GM12864 (cell line): ENCODE measurements around the gene ABCF2.

Experiments used
- DNase-seq: peaks from one replicate; pipeline ENCODE4 v3.0.0-alpha.2; 2011; ENCODE audit warnings: low read depth
- H3K4me3 ChIP-seq: 2 replicates; pipeline ENCODE4 v1.5.1; 2011; ENCODE audit warnings: mild to moderate bottlenecking, low read depth, low read length, control low read depth
- CTCF ChIP-seq: IDR thresholded peaks from 2 replicates; pipeline ENCODE4 v1.5.1; 2011; ENCODE audit warnings: low read depth, mild to moderate bottlenecking, moderate library complexity, low read length, control low read depth, inconsistent platforms; ENCODE audit errors: missing control alignments

The ABCF2 gene

GRCh38 chr7:151186640-151187408, 40.2 kb downstream of the ABCF2 start, which contains the start of gene ASB10:
TSS of gene ASB10 (minus strand) at chr7:151187250. CDS start at chr7:151187130, 120 bp downstream.
- H3K4me3 ChIP-seq = no peak within 1 kb of the TSS
- no peak for DNase-seq
- TF ChIP-seq CTCF = no peak

GRCh38 chr7:151185762-151186639, 41.0 kb downstream of the ABCF2 start:
- TF ChIP-seq CTCF = no peak
- H3K4me3 ChIP-seq = no peak overlapping the region
- DNase-seq = no peak

GRCh38 chr7:151181011-151181431, 46.0 kb downstream of the ABCF2 start:
- no peak for TF ChIP-seq CTCF
- H3K4me3 ChIP-seq = no peak overlapping the region
- no peak for DNase-seq

- H3K4me3 ChIP-seq = no peak overlapping the region
- DNase-seq = no peak
- TF ChIP-seq CTCF = no peak
These were observed 47.1 kb downstream of the ABCF2 start for GRCh38 chr7:151179946-151180345.

GRCh38 chr7:151179287-151179860, 47.6 kb downstream of the ABCF2 start:
- TF ChIP-seq CTCF = no peak
- H3K4me3 ChIP-seq = no peak overlapping the region
- DNase-seq = no peak

GRCh38 chr7:151178831-151179230, 48.2 kb downstream of the ABCF2 start:
- no peak for TF ChIP-seq CTCF
- no peak for DNase-seq
- H3K4me3 ChIP-seq = no peak overlapping the region
